A172 (cell line): ENCODE results near the gene SPINT2. TPM values are rescaled to one million over a fixed set of nuclear protein-coding genes. Genes with fewer than 3 reads are reported as not detected.
A peak's percentile ranks its signal among the peaks of the same experiment; 100 is the strongest.

Experiments
- DNase-seq: peaks from one replicate; pipeline ENCODE4 v3.0.0-alpha.2; 2015; ENCODE audit warnings: low spot score
- total RNA-seq: library from RNA; depleted of rRNA; stranded (reverse); fragments of >200 nt; shearing (Covaris generic); gene quantifications from 2 replicates; pipeline ENCODE4 v1.2.3, GENCODE V29; 2014

The SPINT2 gene
- total RNA-seq, 1 experiment from 2014 or later, result 0.60 TPM

DNA sequence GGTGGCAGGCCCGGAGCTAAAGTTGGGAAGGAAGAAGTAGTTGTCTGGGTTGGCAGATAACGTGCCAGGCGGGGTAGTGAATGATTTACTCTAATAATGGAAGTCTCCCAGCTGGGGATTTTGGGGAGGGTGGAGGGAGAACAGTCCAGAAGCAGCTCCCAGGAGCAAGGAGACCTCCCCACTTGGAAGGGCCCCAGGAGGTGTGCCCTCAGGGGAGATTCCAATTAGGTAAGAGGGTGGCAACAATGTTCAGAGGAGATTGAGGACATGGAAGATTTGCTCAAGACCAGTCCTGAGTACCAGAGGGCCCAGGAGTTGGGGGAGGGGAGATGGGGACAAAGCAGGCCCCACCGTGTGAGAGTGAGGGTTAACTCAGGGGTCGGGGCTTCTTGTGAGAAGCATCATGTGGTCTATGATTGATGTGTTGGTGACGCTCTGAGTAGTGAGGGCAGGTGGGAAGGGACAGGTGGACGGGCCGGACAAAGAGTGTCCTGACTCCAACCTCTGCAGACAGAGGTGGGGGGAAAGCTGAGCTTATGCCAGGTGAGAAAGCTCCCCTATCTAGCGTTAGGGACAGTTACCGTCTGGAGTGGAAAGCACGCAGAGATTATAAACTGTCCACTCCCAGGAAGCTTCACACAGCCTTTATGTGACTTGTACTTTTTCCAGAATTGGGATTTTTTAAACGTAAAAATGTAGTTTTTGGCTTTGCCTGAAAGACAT is 3.5 kb downstream of the SPINT2 start:
- no peak for DNase-seq

GRCh38 chr19:38268539-38268938 is 4.2 kb downstream of the SPINT2 start:
- no peak for DNase-seq

- peak; percentile 90 for DNase-seq
Observed at GRCh38 chr19:38270587-38271167, 6.3 kb downstream of the SPINT2 start.

DNA sequence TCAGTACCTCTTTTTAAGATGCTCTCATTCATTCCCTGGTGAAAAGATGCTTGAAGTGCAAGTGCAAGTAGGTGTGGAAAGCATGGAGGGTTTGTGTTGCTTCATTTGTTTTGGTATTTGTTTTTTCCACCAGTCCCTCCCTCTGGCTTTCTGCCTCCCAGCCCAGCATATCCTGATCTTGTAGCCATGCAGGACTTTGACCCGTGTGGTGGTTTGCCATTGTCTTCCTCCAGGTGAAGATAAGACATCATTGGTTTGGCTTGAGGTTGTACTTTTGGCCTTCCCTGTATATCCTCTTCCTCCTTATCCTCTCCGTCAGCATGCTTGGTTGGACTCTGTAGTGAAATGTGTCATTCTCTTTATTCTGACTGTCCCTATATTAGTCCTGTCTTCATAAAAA is 9.1 kb downstream of the SPINT2 start:
- no peak for DNase-seq

GRCh38 chr19:38274739-38275138 is 10.4 kb downstream of the SPINT2 start:
- DNase-seq, result no peak

DNA sequence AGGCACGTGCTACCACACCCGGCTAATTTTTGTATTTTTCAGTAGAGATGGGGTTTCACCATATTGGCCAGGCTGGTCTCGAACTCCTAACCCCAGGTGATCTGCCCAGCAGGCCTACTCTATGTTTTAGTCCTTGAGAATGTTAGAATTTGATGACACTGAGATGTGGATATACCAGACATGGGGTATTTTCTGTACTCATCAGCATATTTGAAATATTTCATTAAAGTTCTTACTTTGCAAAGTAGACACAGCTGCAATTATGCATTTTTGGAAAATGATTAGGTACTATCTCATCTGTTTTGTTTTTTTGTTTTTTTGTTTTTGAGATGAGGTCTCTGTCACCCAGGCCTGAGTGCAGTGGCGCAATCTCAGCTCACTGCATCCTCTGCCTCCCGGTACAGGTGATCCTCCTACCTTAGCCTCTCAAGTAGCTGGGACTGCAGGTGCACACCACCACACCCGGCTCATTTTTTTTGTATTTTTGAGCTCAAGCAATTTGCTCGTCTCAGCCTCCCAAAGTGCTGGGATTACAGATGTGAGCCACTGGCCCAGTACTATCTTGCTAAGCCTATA is 12.7 kb downstream of the SPINT2 start:
- DNase-seq, result no peak

- DNase-seq, result no peak
Observed at GRCh38 chr19:38277549-38277948, 13.2 kb downstream of the SPINT2 start.

- peak; percentile 45 for DNase-seq
Observed at GRCh38 chr19:38277969-38278680, 13.8 kb downstream of the SPINT2 start.

GRCh38 chr19:38278751-38279150 is 14.4 kb downstream of the SPINT2 start:
- no peak for DNase-seq

DNA sequence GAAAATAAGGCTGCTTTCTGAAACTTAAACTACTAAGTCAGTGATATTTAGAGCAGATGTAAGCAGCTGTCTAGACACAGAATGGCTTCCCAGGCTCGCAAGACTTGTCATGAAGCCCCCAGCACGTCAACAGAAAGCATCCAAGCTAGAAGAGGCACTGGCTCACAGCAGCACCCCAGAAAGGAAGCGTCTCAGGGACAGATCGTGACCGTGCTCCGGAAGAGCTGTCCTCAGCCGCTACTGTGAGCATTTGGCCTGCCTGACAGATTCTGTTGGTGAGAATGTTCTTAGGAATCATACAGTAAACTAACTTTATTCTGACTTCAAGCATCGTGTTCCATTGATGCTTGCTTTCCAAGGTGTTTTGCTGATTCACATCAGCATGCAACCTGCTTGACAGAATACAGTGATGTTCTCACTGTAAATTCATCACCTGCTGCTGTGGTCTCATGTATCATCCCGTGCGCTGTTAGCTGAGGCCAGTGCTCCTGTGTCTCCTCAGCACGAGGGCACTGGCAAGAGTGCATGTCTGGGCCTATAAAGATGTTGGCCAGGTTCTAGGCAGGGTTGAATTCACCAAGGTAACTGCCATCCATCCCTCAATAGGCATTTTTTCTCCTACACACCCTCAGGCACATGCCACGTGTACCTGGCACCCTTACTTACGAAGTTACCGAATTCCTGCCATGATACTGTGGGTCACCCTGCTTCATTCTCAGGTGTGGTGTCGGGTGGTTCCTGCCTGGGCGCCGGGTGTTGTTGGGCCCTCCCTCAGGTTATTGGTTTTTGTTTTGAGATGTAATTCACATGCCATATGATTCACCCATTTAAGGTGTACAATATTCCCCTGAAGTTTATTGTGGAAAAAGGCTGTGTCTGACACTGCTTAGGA is 15.9 kb downstream of the SPINT2 start:
- no peak for DNase-seq

GRCh38 chr19:38281811-38282566 is 17.6 kb downstream of the SPINT2 start:
- DNase-seq, result no peak

DNA sequence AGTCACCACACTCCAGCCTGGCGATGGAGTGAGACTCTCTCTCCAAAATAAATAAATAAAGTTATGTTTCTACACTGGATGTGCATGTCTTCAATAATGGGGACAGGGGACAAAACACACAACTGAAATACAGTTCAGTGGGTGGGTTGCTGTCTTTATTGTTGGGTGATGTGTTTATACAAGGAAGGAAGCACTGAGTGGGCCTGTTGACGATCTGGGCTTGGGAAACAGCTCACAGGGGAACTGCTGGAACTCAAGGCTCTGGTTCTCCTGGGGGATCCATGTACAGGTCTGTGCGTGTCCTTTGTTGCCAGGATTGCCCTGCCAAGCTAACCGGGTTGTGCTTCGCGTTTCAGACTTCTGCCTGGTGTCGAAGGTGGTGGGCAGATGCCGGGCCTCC is 18.9 kb downstream of the SPINT2 start:
- no peak for DNase-seq

GRCh38 chr19:38284422-38284821 is 20.0 kb downstream of the SPINT2 start:
- DNase-seq, result no peak

DNA sequence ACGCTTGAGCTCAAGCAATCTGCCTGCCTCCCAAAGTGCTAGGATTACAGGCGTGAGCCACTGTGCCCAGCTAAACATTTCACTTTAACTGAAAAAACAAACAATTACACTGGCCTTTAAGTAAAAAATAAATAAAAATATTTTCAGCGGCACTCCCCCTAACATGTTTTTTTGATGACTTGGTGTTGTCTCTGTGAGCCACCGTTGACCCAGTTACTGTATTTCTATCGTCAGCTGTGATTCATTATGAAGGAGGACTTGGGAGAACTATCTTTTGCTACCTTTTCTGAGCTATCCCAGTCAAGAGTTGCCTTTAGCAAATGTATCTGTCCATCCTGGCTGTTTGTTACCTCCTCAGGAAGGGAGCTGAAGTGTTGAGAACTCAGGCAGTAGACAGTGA is 21.2 kb downstream of the SPINT2 start:
- DNase-seq, result no peak

GRCh38 chr19:38287604-38288003 is 23.2 kb downstream of the SPINT2 start:
- DNase-seq, result no peak

DNA sequence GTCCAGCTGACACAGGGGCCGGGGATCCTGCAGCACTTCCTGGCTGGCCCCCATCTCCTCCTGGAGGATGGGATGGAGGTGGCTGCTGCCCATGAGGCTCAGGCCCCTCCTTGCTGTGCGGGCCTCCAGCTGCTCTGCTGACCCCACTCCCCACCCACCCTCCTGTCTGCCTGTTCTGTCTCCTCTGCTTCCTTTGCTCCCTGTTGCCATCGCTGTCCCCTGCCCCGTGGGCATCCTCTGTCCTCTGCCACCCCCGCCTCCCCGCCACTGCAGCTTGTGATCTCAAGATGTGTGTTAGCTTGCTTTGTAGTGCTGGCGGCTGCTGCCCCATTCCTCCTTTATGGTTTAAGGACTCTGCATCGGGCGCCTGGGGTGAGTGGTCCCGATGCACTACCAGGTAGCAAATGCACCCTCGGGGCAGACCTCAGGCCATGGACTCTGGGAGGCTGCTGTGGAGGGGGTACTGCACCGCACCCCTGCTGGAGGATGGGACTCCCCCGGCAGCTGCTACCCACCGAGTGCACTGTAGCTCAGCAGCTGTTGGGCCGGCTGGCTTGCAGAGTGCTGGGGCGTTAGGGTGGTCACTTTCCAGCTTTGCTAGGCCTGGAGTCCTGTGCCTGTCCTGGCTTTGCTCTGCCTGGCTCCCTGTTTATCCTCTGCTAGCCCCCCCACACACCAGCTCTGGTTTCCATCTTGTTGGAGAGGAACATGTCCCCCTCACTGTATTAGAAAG is 23.9 kb downstream of the SPINT2 start:
- DNase-seq, result no peak

- no peak for DNase-seq
Observed at GRCh38 chr19:38289955-38290354, 25.6 kb downstream of the SPINT2 start.

- DNase-seq, result peak; percentile 84
Observed at GRCh38 chr19:38290631-38291147, 26.3 kb downstream of the SPINT2 start.

DNA sequence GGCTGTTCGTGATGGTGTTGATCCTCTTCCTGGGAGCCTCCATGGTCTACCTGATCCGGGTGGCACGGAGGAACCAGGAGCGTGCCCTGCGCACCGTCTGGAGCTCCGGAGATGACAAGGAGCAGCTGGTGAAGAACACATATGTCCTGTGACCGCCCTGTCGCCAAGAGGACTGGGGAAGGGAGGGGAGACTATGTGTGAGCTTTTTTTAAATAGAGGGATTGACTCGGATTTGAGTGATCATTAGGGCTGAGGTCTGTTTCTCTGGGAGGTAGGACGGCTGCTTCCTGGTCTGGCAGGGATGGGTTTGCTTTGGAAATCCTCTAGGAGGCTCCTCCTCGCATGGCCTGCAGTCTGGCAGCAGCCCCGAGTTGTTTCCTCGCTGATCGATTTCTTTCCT is 27.5 kb downstream of the SPINT2 start:
- DNase-seq, result no peak

GRCh38 chr19:38293281-38293680 is 28.9 kb downstream of the SPINT2 start:
- no peak for DNase-seq
